HG03039 (cell line): Measurements from ENCODE around the gene FSTL4.

Experiments
- ATAC-seq: cut with Tn5 transposase; IDR thresholded peaks from one replicate; pipeline ENCODE4 v1.9.1; 2021; ENCODE audit warnings: mild to moderate bottlenecking, moderate library complexity; ENCODE audit not compliant: unreplicated experiment

The FSTL4 gene

GRCh38 chr5:133393776-133394476 is 218.4 kb downstream of the FSTL4 start:
- no peak for ATAC-seq

- ATAC-seq = no peak
Observed at GRCh38 chr5:133392448-133392847, 219.9 kb downstream of the FSTL4 start.

DNA sequence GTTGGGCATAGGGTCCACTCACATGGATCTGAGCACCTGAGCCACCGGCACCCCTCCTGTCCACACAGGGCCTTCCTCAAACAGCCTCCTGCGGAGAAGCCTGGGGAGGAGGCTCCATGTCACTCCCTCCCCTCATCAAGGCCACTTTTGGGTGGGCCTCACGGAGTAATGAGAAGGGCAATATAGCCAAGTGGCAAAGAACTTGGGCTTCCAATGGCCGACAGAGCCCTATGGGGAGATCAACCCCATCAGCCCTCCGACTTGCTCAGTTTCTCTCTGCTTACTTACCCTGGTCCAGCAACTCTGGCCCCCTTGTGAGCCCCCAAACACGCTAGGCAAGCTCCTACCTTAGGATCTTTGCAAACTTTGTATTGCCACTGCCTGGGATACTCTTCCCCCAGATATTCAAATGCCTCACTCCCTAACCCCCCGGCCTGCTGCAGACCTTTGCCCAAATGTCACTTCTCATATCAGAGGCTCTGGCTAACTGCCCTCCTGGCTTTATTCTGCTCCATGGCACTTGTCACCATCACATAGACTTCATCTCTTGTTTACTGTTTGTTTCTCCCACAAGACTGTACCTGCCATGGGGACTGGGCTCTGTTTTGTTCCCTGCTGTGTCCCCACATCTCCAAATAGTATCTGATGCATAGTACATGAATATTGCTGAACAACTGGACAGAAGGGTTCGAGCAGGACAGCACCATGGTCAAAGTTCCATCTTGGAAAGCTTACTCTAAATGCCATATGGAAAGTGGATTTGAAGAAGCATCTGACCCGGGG is 220.8 kb downstream of the FSTL4 start:
- no peak for ATAC-seq

DNA sequence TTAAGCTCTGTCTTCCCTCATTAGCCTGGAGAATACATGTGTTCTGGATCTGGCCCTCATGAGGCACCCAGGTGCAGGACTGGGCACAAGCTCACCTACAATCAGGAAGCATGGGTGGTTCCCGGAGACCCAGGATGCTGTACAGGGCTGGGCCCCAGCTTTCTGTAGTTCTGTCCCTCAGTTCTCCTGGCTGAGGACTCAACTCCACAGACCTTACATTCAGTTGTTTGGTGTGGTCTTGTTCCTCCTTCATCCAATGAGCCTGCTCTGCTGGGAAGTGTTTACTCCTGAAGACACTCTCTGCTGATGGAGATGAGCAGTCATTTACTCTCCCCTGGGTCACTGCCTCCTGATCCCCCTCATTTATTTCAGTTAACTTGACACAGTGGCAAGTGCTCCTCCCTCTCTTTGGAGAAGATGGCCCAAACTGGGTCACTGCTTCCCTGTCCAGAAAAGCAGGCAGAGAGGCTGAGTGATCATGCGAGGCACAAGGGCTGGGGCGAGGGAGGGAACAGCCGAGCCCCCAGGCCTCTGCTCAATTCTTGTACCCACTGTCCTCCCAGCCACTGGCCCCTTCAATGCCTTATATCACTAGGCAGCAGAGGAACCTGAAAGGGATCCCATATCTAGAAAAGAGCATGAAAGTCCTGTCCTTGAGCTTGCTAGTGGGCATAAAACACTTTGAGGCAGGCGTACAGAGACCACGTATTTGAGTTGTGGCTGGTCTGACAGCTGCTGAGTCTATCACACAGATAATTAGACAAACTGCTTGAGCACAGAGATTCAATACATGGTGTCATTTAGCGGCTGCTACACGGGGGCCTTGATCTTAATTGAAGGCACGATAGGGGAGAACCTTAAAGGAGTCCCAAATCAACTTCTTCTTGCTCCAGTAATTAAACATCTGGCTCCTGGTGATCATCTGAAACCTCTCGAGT is 221.7 kb downstream of the FSTL4 start:
- ATAC-seq = no peak

- ATAC-seq = no peak
Observed at GRCh38 chr5:133389066-133389590, 223.2 kb downstream of the FSTL4 start.

DNA sequence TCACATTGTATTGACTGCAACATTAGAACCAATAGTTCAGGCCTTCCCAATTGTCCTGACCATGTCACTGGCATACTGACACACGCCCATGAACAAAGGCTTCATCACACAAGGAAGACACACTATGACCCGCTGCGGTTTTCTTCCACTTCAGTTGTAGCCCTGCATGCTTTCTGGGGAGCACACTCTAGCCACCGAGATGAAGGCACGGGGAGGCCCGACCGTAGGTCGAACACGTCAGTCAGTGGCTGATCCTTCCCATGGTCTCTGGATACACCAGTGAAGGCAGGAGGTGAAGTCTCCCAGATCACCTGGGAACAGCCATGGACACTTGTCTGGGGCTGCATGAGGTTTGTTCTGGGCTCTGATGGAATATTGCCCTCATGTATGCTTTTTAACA is 224.7 kb downstream of the FSTL4 start:
- no peak for ATAC-seq

DNA sequence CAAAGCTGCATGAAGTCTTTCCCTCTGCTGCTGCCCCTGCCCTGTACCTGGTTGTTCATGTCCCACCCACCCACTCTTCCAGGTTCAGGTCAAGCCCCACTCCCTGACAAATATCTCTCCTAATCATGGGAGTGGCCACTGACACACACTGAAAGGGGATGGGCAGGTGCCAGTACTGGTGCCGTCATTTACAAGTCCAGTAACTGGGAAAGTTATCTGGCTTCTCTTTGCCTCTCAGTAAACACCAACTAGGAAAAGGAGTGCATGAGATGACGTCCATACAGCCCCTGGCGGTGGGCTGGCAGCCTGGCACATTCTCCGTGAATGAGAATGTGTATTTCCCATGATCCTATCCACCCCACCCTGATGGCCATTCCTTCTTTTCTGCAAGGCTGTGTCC is 225.2 kb downstream of the FSTL4 start:
- ATAC-seq = no peak

DNA sequence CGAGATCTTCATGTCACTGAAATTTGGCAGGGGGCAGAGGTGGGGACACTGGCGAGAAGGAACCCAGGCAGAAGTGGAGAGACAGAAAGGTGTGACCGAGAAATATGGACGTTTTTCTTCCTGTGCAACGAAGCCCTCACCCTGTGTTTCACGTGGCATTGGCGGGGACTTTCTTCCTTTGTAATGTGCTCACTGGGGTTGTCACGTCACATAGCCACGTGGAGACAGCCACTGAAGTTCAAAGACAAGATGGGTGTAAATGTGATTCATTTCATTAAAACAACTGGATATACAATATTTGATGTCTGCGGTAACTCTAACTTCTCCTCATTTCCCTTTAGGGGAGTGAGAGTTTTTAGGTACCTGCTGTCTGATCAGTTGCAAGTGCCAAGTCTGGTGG is 225.7 kb downstream of the FSTL4 start:
- ATAC-seq = no peak

- no peak for ATAC-seq
Observed at GRCh38 chr5:133385346-133385745, 227.0 kb downstream of the FSTL4 start.

- no peak for ATAC-seq
Observed at GRCh38 chr5:133384903-133385302, 227.4 kb downstream of the FSTL4 start.

DNA sequence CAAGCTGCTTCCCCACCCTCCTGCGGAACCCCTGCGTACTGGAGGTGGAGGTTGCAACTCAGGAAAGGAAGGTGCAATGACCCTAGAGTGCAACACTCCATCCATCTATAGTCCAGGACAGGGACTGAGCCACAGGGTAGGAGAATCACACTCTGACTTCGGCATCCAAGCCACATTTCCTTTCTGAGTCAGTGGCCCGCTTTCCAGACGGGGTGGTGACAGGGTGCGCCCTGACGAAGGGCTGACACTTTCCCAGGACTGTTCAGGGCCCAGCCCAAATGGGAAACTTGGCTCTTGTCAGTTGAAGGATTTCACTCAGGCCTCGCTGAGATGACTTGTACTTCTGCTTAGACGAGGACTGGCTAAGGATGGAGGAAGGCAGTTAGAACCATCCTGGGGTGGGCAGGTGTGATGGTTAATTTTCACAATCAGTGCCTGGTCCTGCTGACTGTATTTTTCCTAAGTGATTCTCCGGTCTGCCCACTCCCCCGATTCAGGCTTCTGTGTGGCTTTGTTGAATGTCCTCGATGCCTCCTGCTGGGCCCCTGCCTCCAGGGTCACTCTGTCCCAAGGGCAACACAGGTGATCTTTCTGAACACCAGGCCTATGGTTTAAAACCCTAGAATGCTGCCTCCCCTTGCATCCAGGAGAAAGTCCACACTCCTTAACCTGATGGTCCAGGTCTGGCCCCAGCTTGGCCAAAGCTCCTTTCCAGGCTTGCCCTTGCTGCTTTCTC is 228.1 kb downstream of the FSTL4 start:
- ATAC-seq = no peak

DNA sequence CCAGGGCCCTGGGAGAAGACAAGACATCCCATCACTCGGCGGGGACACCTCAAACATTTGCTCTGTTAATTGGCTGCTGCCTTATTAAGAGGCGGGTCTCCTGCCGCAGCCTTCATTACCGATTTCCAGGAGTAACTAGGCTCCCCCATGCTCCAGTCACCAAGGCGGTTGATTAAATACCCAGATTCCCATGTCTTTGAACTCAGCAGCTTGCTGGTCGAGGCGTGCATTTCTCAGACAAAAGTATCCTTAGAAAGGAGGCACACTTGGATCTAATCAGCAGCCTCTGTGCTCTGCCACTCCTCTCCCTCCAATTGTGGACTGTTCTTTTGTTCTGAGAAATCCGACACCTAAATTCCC is 228.8 kb downstream of the FSTL4 start:
- ATAC-seq = no peak

GRCh38 chr5:133382661-133383579 is 229.4 kb downstream of the FSTL4 start:
- no peak for ATAC-seq

DNA sequence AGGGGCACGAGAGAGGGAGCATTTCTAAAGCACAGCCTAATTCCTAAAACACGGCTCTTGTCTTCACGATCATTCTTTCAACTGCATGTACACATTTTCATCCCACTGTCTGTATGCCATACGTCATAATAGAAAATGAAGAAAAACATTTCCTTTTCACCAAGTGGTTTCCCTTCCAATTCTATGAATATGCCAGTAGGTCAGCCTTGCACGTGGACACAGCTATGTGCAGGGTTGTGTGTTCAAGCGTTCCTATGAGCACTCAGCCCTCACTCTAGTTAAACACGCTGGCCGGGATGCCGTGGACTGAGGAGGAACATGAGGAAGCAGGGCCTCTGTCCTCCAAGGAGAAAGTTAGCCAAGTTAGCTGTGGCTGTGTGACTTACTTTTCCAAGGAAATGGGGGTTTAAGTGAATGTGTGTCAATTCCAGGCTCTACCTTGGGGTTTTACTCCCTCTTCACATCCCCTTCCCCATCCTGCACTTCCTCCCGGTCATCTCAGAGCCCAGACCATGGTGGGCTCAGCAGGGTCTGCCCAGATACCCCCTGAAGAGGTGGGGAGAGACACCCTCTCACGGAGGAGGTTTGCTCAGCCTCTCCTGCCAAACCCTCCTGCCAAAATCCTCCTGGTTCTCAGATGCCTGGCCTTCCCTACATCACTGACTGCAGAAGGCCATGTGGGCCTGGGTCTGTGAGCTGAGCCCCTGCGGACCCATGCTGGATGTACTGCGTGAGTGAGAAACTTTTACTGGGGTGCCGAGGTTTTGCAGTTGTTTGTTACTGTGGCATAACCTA is 230.6 kb downstream of the FSTL4 start:
- no peak for ATAC-seq

DNA sequence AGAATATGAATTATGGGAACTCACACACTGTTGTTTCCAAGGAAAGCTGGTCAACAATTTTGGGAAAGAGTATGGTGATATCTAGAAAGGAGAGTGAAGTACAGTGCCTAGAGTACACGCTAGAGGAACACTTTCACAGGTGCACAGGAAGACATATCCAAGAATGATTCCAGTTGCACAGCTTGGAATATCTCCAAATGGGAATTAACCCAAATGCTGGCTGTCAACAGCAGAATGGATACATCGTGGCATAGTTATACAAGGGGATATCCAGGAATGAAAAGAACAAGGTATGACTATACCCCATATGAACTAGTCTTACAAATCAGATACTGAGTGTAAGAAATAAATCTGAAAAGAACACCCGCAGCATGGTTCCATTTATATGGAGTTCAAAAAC is 231.3 kb downstream of the FSTL4 start:
- ATAC-seq = no peak

GRCh38 chr5:133377736-133378135 is 234.6 kb downstream of the FSTL4 start:
- no peak for ATAC-seq

GRCh38 chr5:133376986-133377385 is 235.4 kb downstream of the FSTL4 start:
- no peak for ATAC-seq

DNA sequence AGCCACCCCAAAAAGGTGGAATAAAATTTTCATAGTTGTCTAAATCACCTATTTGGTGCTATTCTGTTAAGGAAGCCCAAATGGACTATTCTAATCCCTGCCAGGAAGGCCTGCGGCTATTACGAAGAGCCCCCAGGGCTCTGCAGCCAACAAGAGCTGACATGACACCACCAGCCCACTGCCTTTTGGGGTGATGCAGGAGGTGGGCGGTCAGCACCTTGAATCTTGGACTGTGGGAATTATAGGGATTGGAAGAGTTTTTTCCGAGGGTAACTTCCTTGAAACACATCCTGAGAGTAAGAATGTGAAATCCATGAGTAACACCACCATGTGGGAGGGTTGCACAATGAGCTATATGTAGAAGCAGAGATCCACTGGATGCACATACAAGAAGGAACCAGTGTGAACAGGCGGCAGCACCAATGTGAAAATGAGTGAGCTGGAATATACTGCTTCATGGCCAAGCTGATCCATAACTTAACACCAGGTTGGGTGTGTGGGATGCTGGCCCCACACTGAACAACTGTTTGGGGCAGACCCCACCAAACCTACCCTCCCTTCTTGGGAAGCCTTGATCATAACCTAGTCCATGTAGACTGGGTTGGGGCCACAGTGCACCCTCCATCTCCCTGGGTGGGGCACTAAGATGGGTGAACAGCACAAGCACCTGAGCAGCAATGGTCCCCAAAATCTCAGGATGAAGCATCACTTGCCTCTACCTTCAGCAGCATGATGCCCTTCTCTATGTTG is 239.0 kb downstream of the FSTL4 start:
- no peak for ATAC-seq
